Endodermal cell (in vitro differentiated cells): Measurements from ENCODE around the gene IRF7. TPM values are rescaled to one million over a fixed set of nuclear protein-coding genes. Genes with fewer than 3 reads are reported as not detected.
A peak's percentile ranks its signal among the peaks of the same experiment; 100 is the strongest.

Experiments used
- DNase-seq: peaks from one replicate; pipeline ENCODE4 v3.0.0-alpha.2; 2017
- H3K27ac ChIP-seq: 2 replicates; pipeline ENCODE4 v1.5.1; 2013; ENCODE audit warnings: mild to moderate bottlenecking, low read depth, low read length, moderate library complexity
- H3K27me3 ChIP-seq: 2 replicates; pipeline ENCODE4 v1.6.1; 2013; ENCODE audit warnings: mild to moderate bottlenecking, low read length, moderate library complexity; ENCODE audit not compliant: insufficient read depth, control insufficient read depth, poor library complexity, severe bottlenecking
- H3K36me3 ChIP-seq: 2 replicates; pipeline ENCODE4 v1.7.0; 2013; ENCODE audit warnings: mild to moderate bottlenecking, low read length, moderate library complexity; ENCODE audit not compliant: control insufficient read depth, insufficient read depth
- H3K4me1 ChIP-seq: one replicate; pipeline ENCODE4 v1.7.0; 2013; ENCODE audit warnings: low read length; ENCODE audit not compliant: control insufficient read depth, insufficient read depth
- H3K4me3 ChIP-seq: 2 replicates; pipeline ENCODE4 v1.5.1; 2013; ENCODE audit warnings: mild to moderate bottlenecking, low read length, moderate library complexity
- H3K9ac ChIP-seq: 2 replicates; pipeline ENCODE4 v1.6.1; 2013; ENCODE audit warnings: mild to moderate bottlenecking, low read length, moderate library complexity; ENCODE audit not compliant: poor library complexity, severe bottlenecking; ENCODE audit errors: extremely low read depth
- H3K9me3 ChIP-seq: 2 replicates; pipeline ENCODE4 v1.6.1; 2013; ENCODE audit warnings: mild to moderate bottlenecking, low read length, moderate library complexity; ENCODE audit not compliant: control insufficient read depth
- H3K27ac Mint-ChIP-seq: 2 replicates; pipeline ENCODE4 v1.8.0; 2020; ENCODE audit warnings: mixed read lengths
- H3K27me3 Mint-ChIP-seq: 2 replicates; pipeline ENCODE4 v1.8.0; 2021; ENCODE audit warnings: mild to moderate bottlenecking, mixed read lengths; ENCODE audit not compliant: insufficient read depth
- H3K36me3 Mint-ChIP-seq: 2 replicates; pipeline ENCODE4 v1.8.0; 2020; ENCODE audit warnings: low read depth, mixed read lengths
- H3K4me1 Mint-ChIP-seq: 2 replicates; pipeline ENCODE4 v1.8.0; 2020; ENCODE audit warnings: mixed read lengths
- H3K4me3 Mint-ChIP-seq: 2 replicates; pipeline ENCODE4 v1.8.0; 2020; ENCODE audit warnings: mild to moderate bottlenecking, moderate library complexity, mixed read lengths
- H3K9me3 Mint-ChIP-seq: 2 replicates; pipeline ENCODE4 v1.8.0; 2020; ENCODE audit warnings: mild to moderate bottlenecking, mixed read lengths
- WGBS, 2 experiments: methylation state at CpG; one replicate each; pipeline versions ENCODE4 v1.1.5 to v1.1.7; 2013; ENCODE audit warnings: missing lambda C conversion rate in 2 of 2, mixed read lengths in 1 of 2; ENCODE audit not compliant: insufficient coverage in 1 of 2, insufficient read length in 1 of 2; 5-methylcytosine and 5-hydroxymethylcytosine counted together
- total RNA-seq, 2 donors: library from RNA; stranded (reverse); fragmentation: NEBNext Ultra II Directional in 1 of 2; extraction: Animal tissue kit (Norgen Biotek cat#: 25700) in 1 of 2; gene quantifications; 2 replicates in 1 of 2; 3 replicates in 1 of 2; pipeline ENCODE4 v1.2.1, GENCODE V29; 2021
- TF ChIP-seq, protein P1 (sequence below): fragments of 200-600 bp; sonication (generic); conservative IDR thresholded peaks from 2 replicates; pipeline ENCODE4 v1.5.0; 2021; ENCODE audit warnings: antibody characterized with exemption, mild to moderate bottlenecking

Gene IRF7
- total RNA-seq, 2 donors from 2014 or later = 9.3 to 16.8 TPM

DNA sequence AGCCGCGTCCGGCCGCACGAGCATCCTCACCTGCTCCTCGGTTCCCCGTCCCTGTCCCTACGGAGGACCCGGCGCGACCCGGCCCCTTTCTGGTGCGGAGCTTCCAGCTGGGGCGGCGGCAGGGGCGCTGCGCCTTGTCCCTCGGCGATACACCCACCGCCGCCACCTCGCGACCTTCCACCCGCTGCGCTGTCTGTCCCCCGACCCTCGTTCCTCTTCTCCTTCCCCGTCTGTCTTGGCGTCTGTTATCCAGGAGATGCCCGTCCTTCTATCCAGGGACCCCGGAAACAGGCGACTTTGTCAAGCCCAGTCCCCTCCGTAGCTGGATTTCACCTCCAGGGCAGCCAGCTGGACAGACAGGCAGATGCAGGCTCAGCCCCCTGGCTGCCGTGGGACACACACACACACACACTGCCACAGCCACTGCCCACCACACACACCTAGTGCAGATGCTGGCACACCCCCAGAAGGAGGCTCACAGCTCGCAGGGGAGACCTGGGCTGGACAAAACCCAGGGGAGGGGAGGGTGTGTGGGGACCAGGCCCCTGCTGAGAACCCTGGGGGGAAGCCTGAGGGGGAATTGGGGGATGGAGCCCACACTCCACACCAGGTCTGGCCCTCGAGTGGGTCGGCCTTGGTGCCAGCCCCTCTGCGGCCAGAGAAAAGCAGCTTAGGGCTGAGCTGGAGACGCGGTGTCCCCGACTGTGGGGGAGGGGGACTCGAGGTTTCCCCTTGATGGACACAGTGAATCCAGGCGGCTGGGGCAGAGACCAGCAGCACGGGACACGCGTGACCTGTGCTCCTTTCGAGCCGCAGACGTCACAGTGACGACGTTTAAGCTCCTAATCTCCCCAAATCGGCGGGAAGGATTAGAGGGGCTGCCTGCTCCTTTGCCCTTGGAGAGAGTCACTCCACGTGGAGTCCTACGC, 22.1 kb upstream of the IRF7 start:
- H3K27me3 ChIP-seq = peaks cover 57% of the 10 kb centered on the region
- no peaks in the 10 kb centered on the region for H3K9me3 ChIP-seq
- H3K36me3 Mint-ChIP-seq = peaks cover 6% of the 10 kb centered on the region
- peaks cover 9% of the 10 kb centered on the region for H3K4me1 Mint-ChIP-seq
- 5 to 7% methylated on average over 16 to 53 of the region's 55 CpGs for WGBS, 2 experiments
- no peaks in the 10 kb centered on the region for H3K9me3 Mint-ChIP-seq
- H3K36me3 ChIP-seq = no peaks in the 10 kb centered on the region
- H3K4me1 ChIP-seq = peaks cover 3% of the 10 kb centered on the region
- peaks cover 63% of the 10 kb centered on the region for H3K27me3 Mint-ChIP-seq
- DNase-seq = peak; percentile 72
- TF ChIP-seq, protein P1, sequence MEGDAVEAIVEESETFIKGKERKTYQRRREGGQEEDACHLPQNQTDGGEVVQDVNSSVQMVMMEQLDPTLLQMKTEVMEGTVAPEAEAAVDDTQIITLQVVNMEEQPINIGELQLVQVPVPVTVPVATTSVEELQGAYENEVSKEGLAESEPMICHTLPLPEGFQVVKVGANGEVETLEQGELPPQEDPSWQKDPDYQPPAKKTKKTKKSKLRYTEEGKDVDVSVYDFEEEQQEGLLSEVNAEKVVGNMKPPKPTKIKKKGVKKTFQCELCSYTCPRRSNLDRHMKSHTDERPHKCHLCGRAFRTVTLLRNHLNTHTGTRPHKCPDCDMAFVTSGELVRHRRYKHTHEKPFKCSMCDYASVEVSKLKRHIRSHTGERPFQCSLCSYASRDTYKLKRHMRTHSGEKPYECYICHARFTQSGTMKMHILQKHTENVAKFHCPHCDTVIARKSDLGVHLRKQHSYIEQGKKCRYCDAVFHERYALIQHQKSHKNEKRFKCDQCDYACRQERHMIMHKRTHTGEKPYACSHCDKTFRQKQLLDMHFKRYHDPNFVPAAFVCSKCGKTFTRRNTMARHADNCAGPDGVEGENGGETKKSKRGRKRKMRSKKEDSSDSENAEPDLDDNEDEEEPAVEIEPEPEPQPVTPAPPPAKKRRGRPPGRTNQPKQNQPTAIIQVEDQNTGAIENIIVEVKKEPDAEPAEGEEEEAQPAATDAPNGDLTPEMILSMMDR = no peak
- no peak overlapping the region for H3K27ac ChIP-seq
- no peak overlapping the region for H3K9ac ChIP-seq
- peak overlapping the region; percentile 54 for H3K4me3 Mint-ChIP-seq
- peak overlapping the region; percentile 60 for H3K4me3 ChIP-seq
- H3K27ac Mint-ChIP-seq = no peak overlapping the region

DNA sequence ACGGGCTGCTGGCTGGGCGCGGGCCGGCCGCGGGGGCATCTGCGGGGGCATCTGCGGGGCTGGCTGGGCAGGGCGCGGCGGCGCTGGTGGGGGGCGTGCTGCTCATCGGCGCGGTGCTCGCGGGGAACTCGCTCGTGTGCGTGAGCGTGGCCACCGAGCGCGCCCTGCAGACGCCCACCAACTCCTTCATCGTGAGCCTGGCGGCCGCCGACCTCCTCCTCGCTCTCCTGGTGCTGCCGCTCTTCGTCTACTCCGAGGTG, 21.5 kb upstream of the IRF7 start:
- peaks cover 57% of the 10 kb centered on the region for H3K27me3 ChIP-seq
- no peak for DNase-seq
- peaks cover 3% of the 10 kb centered on the region for H3K4me1 ChIP-seq
- Mint-ChIP-seq H3K27ac (no peak overlapping the region), H3K27me3 (peaks cover 63% of the 10 kb centered on the region), H3K4me3 (peak overlapping the region; percentile 54), H3K36me3 (peaks cover 10% of the 10 kb centered on the region), H3K9me3 (no peaks in the 10 kb centered on the region), H3K4me1 (peaks cover 9% of the 10 kb centered on the region)
- 2 to 4% methylated on average over 9 to 34 of the region's 34 CpGs for WGBS, 2 experiments
- H3K36me3 ChIP-seq = no peaks in the 10 kb centered on the region
- H3K9me3 ChIP-seq = no peaks in the 10 kb centered on the region
- peak overlapping the region; percentile 60 for H3K4me3 ChIP-seq
- no peak overlapping the region for H3K27ac ChIP-seq
- TF ChIP-seq, protein P1 = no peak
- no peak overlapping the region for H3K9ac ChIP-seq

DNA sequence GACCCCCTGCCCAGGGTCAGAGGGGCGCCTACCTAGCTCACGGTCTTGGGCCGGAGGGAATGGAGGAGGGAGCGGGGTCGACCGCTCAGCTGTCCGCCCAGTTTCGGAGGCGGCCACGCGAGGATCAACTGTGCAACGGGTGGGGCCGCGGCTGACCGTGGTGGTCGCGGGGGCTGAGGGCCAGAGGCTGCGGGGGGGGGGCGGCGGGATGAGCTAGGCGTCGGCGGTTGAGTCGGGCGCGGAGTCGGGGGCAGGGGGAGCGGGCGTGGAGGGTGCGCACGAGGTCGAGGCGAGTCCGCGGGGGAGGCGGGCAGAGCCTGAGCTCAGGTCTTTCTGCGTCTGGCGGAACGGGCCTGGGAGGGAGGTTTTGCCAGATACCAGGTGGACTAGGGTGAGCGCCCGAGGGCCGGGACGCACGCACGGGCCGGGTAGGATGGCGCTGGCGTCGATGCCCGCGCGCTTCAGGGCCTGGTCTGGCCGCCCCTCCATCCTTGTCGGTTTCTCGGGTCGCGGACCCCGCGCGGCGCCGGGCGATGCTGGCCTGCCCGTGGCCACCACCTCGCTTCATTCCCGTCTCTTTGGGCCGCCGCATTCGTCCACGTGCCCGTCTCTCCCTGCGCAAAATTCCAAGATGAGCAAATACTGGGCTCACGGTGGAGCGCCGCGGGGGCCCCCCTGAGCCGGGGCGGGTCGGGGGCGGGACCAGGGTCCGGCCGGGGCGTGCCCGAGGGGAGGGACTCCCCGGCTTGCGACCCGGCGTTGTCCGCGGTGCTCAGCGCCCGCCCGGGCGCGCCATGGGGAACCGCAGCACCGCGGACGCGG, 21.0 kb upstream of the IRF7 start, which contains the start of gene DRD4:
Gene DRD4 (plus strand): TSS at position 759 of the 822 bp plus-strand sequence. CDS start 36 bp downstream, at position 795.
- Mint-ChIP-seq H3K27me3 (peaks cover 63% of the 10 kb centered on the region), H3K36me3 (peaks cover 7% of the 10 kb centered on the region), H3K4me3 (peak within 1 kb of the TSS; percentile 54), H3K4me1 (peaks cover 9% of the 10 kb centered on the region), H3K9me3 (no peaks in the 10 kb centered on the region), H3K27ac (no peak within 1 kb of the TSS)
- no peak within 1 kb of the TSS for H3K27ac ChIP-seq
- peaks cover 57% of the 10 kb centered on the region for H3K27me3 ChIP-seq
- no peak within 1 kb of the TSS for H3K9ac ChIP-seq
- H3K36me3 ChIP-seq = no peaks in the 10 kb centered on the region
- H3K9me3 ChIP-seq = no peaks in the 10 kb centered on the region
- TF ChIP-seq, protein P1 = no peak
- peak within 1 kb of the TSS; percentile 60 for H3K4me3 ChIP-seq
- peak; percentile 80 for DNase-seq
- WGBS, 2 experiments = 23 to 25% methylated on average over 31 to 100 of the region's 100 CpGs
- H3K4me1 ChIP-seq = peaks cover 3% of the 10 kb centered on the region
